DND-41 (cell line): ENCODE results near the gene MIPOL1.

Experiments used
- CTCF ChIP-seq: IDR thresholded peaks from 2 replicates; pipeline ENCODE4 v1.5.1; 2012; ENCODE audit warnings: borderline replicate concordance, low read length, moderate library complexity, mild to moderate bottlenecking; ENCODE audit not compliant: poor library complexity, severe bottlenecking; ENCODE audit errors: extremely low read depth
- EZH2 ChIP-seq: IDR thresholded peaks from 3 replicates; pipeline ENCODE4 v1.6.1; 2012; ENCODE audit warnings: borderline replicate concordance, low read depth, mild to moderate bottlenecking, moderate library complexity, low read length, inconsistent platforms; ENCODE audit not compliant: severe bottlenecking

GRCh38 chr14:37591311-37591940 lies 393.7 kb downstream of the MIPOL1 start:
- TF ChIP-seq CTCF, result no peak
- no peak for TF ChIP-seq EZH2
